GM12865 (cell line): ENCODE measurements around the gene ZNF776.
"Not testable (repeated sequence)": the region's sequence is repeated elsewhere in the genome, so short reads cannot be mapped to it uniquely, and the experiment has no call there.

Experiments
- DNase-seq: peaks from one replicate; pipeline ENCODE4 v3.0.0; 2010; ENCODE audit warnings: low read depth
- H3K4me3 ChIP-seq: 2 replicates; pipeline ENCODE4 v1.5.1; 2011; ENCODE audit warnings: mild to moderate bottlenecking, low read depth, low read length, control low read depth
- TF ChIP-seq, protein P1 (sequence below): IDR thresholded peaks from 2 replicates; pipeline ENCODE4 v1.5.1; 2011; ENCODE audit warnings: low read length, control low read depth, low read depth, inconsistent platforms; ENCODE audit not compliant: insufficient read depth; ENCODE audit errors: missing control alignments

ZNF776 gene

DNA sequence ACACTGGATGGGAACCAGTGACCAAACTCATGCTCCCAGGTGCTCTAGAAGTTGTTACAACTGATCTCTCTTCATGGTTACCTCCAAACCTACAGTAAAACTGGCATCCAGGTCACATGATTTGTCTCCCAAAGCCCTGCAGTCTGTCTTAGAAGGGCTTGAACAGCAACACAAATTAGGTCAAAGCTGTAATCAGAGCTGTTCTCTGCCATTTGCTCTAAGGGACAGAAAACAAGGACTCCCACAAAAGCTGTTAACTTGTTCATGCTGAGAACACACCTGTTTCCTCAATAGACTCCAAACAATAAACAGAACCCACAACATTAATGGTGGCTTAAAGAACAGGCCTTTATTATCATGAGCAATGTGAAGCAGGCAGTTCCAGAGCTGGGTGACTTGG lies 27.2 kb upstream of the ZNF776 start:
- TF ChIP-seq, protein P1, sequence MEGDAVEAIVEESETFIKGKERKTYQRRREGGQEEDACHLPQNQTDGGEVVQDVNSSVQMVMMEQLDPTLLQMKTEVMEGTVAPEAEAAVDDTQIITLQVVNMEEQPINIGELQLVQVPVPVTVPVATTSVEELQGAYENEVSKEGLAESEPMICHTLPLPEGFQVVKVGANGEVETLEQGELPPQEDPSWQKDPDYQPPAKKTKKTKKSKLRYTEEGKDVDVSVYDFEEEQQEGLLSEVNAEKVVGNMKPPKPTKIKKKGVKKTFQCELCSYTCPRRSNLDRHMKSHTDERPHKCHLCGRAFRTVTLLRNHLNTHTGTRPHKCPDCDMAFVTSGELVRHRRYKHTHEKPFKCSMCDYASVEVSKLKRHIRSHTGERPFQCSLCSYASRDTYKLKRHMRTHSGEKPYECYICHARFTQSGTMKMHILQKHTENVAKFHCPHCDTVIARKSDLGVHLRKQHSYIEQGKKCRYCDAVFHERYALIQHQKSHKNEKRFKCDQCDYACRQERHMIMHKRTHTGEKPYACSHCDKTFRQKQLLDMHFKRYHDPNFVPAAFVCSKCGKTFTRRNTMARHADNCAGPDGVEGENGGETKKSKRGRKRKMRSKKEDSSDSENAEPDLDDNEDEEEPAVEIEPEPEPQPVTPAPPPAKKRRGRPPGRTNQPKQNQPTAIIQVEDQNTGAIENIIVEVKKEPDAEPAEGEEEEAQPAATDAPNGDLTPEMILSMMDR = no peak
- no peak overlapping the region for H3K4me3 ChIP-seq
- DNase-seq = no peak

DNA sequence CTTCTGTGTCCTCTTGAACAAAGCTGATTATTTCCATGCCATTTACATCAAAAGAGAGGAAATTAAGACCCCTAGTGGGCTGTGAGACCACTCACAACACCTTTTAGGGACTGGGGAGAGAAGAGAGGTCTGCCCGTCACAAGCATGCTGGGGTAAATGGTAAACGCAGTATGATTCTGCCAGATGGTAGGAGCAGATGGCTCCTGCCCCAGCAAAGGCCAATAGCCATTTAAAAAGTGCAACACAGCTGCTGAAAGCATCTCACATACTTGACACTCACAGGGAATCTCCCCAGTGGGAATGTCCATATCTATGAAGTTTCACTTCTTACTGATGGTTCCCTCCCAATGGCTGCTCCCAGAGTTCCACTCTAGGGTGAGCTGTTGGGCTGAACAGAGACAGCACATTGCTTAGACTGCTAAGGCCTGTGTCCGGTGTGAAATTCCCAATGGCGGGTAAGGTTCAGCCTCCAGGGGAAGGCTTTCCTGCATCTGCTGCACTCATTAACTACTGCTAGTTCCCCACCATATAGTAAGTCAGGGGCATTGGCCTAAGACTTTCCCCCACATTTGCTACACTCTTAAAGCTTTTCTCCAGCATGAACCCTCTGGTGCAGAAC lies 26.6 kb upstream of the ZNF776 start:
- no peak for DNase-seq
- H3K4me3 ChIP-seq = no peak overlapping the region
- TF ChIP-seq, protein P1 = no peak

DNA sequence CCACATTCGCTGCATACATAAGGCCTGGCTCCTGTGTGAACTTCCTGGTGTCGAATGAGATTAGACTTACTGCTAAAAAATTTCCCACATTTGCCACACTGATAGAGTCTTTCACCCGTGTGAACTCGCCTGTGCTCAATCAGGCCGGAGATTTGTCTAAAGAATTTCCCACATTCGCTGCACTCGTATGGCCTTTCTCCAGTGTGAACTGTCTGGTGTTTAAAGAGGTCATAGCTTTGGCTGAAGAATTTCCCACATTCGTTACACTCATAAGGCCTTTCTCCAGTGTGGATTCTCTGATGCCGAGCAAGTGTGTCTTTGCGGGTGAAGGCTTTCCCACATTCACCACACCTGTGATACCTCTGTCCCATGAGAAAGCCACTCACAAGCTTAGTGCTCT lies 25.7 kb upstream of the ZNF776 start:
- TF ChIP-seq, protein P1 = no peak
- no peak overlapping the region for H3K4me3 ChIP-seq
- no peak for DNase-seq

DNA sequence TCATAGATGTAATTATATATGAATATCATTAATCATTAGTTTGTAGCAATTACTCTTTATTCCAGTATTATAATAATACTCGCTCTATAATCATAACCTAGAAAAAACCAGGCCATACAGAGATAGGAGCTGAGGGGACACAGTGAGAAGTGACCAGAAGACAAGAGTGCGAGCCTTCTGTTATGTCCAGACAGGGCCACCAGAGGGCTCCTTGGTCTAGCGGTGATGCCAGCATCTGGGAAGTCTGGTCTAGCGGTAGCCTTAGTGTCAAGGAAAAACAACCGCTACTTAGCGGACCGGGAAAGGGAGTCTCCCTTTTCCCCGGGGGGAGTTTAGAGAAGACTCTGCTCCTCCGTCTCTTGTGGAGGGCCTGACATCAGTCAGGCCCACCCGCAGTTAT lies 8.3 kb upstream of the ZNF776 start:
- TF ChIP-seq, protein P1 = peak; percentile 16
- not testable (repeated sequence) for DNase-seq, H3K4me3 ChIP-seq

DNA sequence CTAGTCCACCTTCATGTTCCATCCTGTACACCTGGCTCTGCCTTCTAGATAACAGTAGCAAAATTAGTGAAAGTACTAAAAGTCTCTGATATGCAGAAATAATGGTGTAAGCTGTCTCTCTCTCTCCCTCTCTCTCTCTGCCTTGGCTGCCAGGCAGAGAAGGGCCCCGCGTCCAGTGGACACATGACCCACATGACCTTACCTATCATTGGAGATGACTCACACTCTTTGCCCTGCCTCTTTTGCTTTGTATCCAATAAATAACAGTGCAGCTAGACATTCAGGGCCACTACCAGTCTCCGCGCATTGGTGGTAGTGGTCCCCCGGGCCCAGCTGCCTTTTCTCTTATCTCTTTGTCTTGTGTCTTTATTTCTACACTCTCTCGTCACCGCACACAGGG lies 7.8 kb upstream of the ZNF776 start:
- H3K4me3 ChIP-seq, DNase-seq: not testable (repeated sequence)

DNA sequence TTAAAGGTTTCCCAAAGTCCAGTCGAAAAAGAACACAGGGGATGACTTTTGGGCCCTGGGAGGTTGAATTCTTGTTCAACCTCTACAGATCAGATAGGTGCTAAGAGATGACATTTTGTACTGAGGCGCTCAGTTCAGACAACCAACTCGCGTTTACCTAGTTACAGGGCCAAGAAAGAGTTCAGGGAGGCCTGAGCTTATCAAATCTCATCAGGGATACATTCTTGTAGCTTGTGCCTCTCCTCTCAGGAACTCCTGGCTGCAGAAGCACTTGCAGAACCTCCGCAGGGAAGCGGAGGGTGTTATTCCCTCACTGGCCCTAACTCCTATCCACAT lies 825 bp downstream of the ZNF776 start:
- peak overlapping the region; percentile 83 for H3K4me3 ChIP-seq
- DNase-seq = no peak
- TF ChIP-seq, protein P1 = no peak

GRCh38 chr19:57748029-57748428 lies 1.4 kb downstream of the ZNF776 start:
- TF ChIP-seq, protein P1 = no peak
- peak overlapping the region; percentile 83; the same call in 1 of the 2 replicates for H3K4me3 ChIP-seq
- DNase-seq = no peak
